ENCODE data around the gene CLSTN2. TPM values are rescaled to one million over a fixed set of nuclear protein-coding genes. Genes with fewer than 3 reads are reported as not detected.

The CLSTN2 gene
- total RNA-seq, 1 donor, result not detected

DNA sequence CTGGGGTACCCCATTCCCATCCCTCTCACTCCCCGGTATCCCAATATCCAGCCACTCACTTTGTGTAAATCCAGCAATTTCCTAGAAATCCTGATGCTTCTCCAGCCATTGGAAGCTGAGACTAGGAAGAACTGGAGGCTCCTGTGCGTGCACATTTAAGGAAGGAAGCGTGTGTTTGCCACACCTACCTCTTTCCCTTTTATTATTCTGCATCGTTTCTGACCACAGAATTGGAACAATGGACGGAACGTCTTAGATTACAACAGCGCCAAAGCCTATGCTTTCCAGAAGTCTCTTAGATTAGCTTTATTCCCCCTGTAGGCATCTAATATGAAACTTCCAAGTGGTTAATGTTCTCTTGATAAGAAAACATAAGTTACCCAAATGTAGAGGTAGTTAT lies 508.1 kb downstream of the CLSTN2 start:
- no peaks in the 10 kb centered on the region for H3K4me1 ChIP-seq (ENCODE audit: insufficient read depth, low read length)
- H3K4me3 ChIP-seq (ENCODE audit: low read length), result no peak overlapping the region
- H3K27me3 ChIP-seq (ENCODE audit: insufficient read depth, low read length), result no peaks in the 10 kb centered on the region
- no peaks in the 10 kb centered on the region for H3K9me3 ChIP-seq (ENCODE audit: low read depth, low read length)

DNA sequence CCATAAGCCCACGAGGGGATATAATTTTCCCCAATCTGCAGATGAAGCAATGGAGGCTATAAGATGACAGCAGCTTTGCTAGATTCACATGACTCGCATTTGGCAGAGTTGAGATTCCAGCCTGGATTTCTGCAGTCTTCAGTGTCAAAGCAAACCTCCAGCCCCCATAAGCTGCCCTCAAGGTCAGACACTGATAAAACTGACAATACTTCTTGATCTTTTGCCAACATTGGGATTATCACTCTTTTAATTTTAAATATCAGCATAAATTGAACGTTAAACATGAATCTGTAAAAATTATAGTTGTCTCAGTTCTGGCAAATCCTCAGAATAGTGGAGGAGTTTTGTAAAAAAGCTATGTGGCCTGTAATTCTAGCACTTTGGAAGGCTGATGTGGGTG lies 508.8 kb downstream of the CLSTN2 start:
- no peaks in the 10 kb centered on the region for H3K9me3 ChIP-seq (ENCODE audit: low read depth, low read length)
- no peak overlapping the region for H3K4me3 ChIP-seq (ENCODE audit: low read length)

DNA sequence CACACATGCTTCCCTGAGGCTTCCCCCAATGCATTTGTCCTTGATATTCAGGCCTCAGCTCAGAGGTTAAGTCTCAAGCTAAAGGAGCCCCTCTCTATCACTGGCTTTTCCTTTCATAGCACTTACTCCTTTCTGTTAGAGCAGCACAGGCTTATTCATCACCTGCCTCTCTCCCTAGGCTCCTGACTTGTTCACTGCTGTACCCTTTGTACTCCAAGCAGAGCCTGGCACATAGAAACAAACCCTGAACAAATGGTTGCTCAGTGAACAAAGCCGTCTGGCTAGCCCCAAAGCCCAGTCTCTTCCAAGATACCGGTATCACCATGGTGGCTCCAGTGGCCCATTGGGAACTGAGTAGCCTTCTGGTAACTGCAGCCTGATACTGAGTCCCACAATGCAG lies 511.7 kb downstream of the CLSTN2 start:
- Histone ChIP-seq H3K9me3 (ENCODE audit: low read depth, low read length) (no peaks in the 10 kb centered on the region), H3K27me3 (ENCODE audit: insufficient read depth, low read length) (no peaks in the 10 kb centered on the region), H3K4me1 (ENCODE audit: insufficient read depth, low read length) (no peaks in the 10 kb centered on the region), H3K4me3 (ENCODE audit: low read length) (no peak overlapping the region)

More for the DNA sequence above, 508.8 kb downstream of the CLSTN2 start:
- Histone ChIP-seq H3K4me1 (ENCODE audit: insufficient read depth, low read length) (no peaks in the 10 kb centered on the region), H3K27me3 (ENCODE audit: insufficient read depth, low read length) (no peaks in the 10 kb centered on the region)

DNA sequence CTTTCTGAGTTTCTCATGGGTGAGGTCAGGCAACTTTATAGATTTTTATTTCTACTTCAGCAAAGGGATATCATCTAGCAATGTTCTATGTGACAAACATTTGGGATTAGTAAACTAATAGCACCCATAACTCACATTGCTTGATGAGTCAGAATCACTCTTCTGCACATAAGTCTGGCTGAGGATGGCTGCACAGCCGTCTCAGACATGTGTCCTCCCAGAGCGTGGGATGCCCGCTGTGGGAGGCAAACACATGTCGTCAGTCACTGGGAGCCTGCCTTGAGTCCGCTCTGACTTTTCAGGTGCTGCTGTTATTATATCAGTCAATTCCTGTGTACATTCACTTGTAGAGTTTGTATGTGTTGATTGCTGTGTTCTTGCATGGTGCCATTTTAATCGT lies 512.2 kb downstream of the CLSTN2 start:
- Histone ChIP-seq H3K4me3 (ENCODE audit: low read length) (no peak overlapping the region), H3K27me3 (ENCODE audit: insufficient read depth, low read length) (no peaks in the 10 kb centered on the region), H3K4me1 (ENCODE audit: insufficient read depth, low read length) (no peaks in the 10 kb centered on the region), H3K9me3 (ENCODE audit: low read depth, low read length) (no peaks in the 10 kb centered on the region)

DNA sequence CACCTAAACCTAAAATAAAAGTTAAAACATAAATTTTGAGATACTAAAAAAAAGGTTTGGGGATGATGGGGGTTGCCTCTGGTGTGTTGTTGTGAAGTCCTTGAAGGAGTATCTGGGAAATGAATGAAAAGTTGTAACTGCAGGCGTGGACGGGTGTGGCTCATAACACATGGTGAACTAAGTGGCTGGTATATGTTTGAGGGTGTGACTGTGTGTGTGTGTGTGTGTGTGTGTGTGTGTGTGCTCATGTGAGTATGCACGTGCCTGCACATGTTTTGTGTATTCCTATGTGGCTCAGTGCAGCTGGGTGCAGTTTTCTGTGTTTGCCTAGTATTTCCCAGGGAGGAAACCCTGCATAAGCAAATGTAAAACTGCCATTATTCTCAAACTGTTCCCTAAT lies 513.0 kb downstream of the CLSTN2 start:
- Histone ChIP-seq H3K27me3 (ENCODE audit: insufficient read depth, low read length) (no peaks in the 10 kb centered on the region), H3K9me3 (ENCODE audit: low read depth, low read length) (no peaks in the 10 kb centered on the region), H3K4me3 (ENCODE audit: low read length) (no peak overlapping the region), H3K4me1 (ENCODE audit: insufficient read depth, low read length) (no peaks in the 10 kb centered on the region)

DNA sequence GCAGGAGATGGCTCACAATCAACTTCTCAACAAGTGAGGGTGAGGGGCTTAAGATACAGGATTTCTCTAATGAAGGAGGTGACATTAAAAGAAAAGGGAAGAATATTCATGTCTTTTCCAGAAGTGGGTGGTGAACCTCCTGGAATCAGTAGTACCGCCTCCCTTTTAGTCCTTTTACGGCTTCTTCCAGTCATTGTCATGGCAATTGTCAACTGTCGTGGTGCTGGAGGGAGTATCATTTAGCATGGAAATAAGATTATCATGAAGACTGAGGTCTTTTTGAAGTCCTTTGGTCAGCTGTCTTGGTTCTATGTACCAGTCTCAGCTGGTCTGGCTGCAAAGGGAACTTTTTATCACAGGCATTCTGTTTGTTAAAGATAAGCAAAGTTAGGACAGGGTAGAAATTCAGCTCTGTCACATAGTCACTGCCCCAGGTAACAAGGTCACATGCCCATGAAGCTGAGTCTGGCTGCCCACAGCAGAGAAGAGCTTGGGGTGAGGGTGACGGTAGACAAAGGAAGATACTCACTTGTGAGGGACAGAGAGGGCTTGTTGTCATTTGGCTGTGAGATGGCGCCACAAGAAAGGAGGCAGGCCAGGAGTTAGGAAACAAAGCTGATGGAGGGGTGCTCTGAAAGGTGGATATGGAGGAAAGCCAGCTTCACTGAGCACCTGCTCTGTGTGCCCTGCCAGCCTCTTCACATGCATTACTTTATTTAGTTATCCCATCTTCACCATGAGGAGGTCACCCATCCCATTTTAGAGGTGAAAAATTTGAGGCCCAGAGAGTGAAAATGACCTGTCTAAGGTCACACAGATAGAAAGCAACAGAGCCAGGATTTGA lies 514.6 kb downstream of the CLSTN2 start:
- H3K4me3 ChIP-seq (ENCODE audit: low read length), result no peak overlapping the region
- no peaks in the 10 kb centered on the region for H3K27me3 ChIP-seq (ENCODE audit: insufficient read depth, low read length)
- H3K9me3 ChIP-seq (ENCODE audit: low read depth, low read length), result no peaks in the 10 kb centered on the region
- H3K4me1 ChIP-seq (ENCODE audit: insufficient read depth, low read length), result peaks cover 4% of the 10 kb centered on the region

DNA sequence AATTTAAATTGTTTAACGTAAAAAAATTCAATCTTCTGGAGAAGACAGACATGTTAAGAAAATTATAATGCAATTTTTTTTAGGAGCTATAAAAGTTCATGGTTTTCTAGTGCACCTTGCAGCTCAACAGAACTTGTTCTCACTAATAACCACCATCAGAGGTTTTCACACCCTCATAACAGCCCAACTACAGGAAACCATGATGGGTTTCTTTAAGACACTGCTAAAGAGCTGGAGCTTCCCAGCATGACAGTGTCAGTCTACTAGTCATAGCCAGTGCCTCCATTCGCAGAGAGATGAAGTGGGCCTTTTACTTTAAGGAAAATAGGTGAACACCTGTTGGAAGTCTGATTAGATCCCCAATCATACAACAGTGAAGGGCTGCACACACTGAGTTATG lies 518.8 kb downstream of the CLSTN2 start:
- H3K27me3 ChIP-seq (ENCODE audit: insufficient read depth, low read length), result no peaks in the 10 kb centered on the region
- no peak overlapping the region for H3K4me3 ChIP-seq (ENCODE audit: low read length)
- H3K9me3 ChIP-seq (ENCODE audit: low read depth, low read length), result no peaks in the 10 kb centered on the region
- H3K4me1 ChIP-seq (ENCODE audit: insufficient read depth, low read length), result peaks cover 4% of the 10 kb centered on the region

DNA sequence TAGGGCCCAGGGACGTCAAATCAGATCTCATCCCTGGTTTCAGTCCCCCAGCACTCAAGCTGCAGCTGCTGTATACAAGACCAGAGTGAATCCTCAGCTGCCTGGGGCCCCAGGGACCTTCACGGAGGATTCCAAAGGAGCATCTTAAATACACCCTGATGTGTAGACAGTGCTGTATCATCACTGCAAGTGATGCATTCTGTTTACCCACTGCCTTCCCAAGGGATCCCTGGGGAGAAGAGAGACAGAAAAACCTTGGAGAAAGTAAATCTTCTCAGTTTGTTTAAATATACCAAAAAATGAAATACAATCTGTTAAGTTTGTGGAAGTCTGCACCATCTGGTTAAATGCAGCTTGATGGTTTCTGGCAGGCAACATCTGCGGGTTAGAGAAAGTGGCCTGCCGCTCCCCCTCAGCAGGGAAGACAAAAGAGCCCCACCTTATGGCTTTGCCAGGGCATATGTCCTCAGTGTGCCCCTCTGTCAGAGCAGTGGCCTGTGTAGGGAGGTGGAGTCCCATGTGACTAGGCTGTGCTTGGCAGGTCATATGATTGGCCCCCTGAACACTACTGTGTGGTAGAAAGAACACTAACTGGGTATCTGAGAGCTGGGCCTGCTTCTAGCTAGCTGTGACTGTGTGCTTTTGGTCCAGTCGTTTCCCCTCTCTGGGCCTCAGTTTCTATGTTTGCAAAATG lies 520.7 kb downstream of the CLSTN2 start:
- Histone ChIP-seq H3K4me1 (ENCODE audit: insufficient read depth, low read length) (peaks cover 4% of the 10 kb centered on the region), H3K4me3 (ENCODE audit: low read length) (no peak overlapping the region), H3K27me3 (ENCODE audit: insufficient read depth, low read length) (no peaks in the 10 kb centered on the region), H3K9me3 (ENCODE audit: low read depth, low read length) (no peaks in the 10 kb centered on the region)

DNA sequence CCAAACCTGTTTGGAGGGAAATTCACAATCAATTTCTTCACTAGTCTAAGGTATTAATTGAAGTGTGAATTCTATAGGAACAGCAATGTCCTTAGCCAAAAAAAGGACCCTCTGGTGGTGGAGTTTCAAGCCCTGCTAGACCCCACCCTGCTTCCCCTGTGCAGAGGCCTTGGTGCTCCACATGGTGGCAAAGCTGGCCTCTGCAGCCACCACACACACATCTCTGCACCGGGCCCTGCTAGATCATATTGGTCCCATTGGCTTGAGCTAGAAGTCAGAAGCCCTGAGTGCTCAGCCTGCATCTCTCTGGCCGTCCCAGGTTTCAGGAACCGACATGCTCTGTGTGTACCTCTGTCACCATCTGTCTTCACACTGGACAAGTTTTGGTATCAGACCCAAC lies 522.0 kb downstream of the CLSTN2 start:
- H3K4me3 ChIP-seq (ENCODE audit: low read length), result no peak overlapping the region

DNA sequence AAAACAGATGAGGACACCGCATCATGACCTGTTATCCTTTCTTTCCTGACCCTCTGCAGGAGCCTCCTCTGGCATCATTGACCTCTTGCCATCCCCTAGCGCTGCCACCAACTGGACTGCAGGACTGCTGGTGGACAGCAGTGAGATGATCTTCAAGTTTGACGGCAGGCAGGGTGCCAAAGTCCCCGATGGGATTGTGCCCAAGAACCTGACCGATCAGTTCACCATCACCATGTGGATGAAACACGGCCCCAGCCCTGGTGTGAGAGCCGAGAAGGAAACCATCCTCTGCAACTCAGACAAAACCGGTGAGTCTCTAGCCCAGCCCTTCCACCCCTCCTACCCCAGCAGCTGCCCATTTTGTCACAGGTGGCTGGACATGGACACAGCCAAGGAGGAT lies 524.5 kb downstream of the CLSTN2 start:
- H3K27me3 ChIP-seq (ENCODE audit: insufficient read depth, low read length), result no peaks in the 10 kb centered on the region
- H3K9me3 ChIP-seq (ENCODE audit: low read depth, low read length), result no peaks in the 10 kb centered on the region
- no peak overlapping the region for H3K4me3 ChIP-seq (ENCODE audit: low read length)
- no peaks in the 10 kb centered on the region for H3K4me1 ChIP-seq (ENCODE audit: insufficient read depth, low read length)

More for the DNA sequence above, 522.0 kb downstream of the CLSTN2 start:
- no peaks in the 10 kb centered on the region for H3K9me3 ChIP-seq (ENCODE audit: low read depth, low read length)
- H3K27me3 ChIP-seq (ENCODE audit: insufficient read depth, low read length), result no peaks in the 10 kb centered on the region
- peaks cover 4% of the 10 kb centered on the region for H3K4me1 ChIP-seq (ENCODE audit: insufficient read depth, low read length)

DNA sequence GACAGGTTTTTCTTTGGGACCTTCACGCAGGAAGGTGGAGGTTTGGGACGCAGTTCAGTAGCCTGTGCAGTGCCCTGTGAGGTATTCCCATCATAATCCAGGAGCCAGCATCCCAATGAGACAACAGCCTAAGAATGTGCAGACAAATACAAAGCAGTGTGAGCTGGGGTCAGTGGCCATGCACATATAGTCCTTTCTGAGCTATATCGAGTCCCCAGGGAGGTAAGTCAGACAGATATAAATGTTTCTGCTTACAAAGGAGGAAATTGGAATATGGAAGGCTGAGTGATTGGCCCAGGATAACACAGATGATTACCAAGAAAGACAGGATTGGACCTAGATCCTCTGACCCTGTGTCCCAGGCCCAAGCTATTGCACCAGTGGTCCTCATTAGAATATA lies 526.3 kb downstream of the CLSTN2 start:
- no peaks in the 10 kb centered on the region for H3K4me1 ChIP-seq (ENCODE audit: insufficient read depth, low read length)
- no peaks in the 10 kb centered on the region for H3K27me3 ChIP-seq (ENCODE audit: insufficient read depth, low read length)
- no peak overlapping the region for H3K4me3 ChIP-seq (ENCODE audit: low read length)
- no peaks in the 10 kb centered on the region for H3K9me3 ChIP-seq (ENCODE audit: low read depth, low read length)

DNA sequence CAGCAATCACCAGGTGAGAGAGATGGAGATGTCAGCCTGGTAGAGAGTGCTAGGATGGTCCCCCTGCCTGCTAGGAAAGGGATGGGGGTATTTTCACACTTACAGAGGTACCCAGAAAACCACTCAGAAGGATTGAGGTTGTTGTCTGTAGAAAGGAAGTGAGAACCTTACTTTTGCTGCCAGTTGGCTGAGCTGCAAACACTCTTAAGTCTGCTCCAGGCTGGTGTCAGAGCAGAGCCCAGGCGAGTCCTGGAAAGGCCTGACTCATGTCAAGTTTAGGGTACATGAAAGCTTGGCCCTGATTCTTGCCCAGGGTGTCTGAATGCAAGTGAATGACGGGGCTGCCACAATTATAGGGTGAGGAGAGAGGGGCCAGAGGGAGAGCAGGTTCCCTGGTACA lies 528.4 kb downstream of the CLSTN2 start:
- Histone ChIP-seq H3K4me3 (ENCODE audit: low read length) (no peak overlapping the region), H3K4me1 (ENCODE audit: insufficient read depth, low read length) (no peaks in the 10 kb centered on the region), H3K9me3 (ENCODE audit: low read depth, low read length) (no peaks in the 10 kb centered on the region), H3K27me3 (ENCODE audit: insufficient read depth, low read length) (no peaks in the 10 kb centered on the region)

DNA sequence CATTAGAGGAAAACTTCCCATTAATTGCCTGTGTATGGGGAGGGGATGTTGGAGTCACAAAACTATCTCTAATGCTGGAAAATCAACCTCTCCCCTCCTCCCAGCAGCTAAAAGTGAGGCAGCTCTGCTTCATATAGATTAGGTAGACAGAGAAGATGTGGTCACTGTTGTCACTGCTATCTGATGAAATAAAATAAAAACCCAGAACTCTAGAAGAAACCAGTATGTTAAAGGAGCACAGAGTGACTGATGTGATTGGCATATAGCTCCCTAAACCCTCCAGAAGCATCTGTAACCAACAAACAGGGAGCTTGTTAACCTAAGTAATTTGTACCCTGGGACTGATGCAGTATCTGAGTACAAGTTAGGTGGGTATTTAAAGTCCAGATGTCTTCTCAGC lies 531.0 kb downstream of the CLSTN2 start:
- no peak overlapping the region for H3K4me3 ChIP-seq (ENCODE audit: low read length)
- H3K27me3 ChIP-seq (ENCODE audit: insufficient read depth, low read length), result no peaks in the 10 kb centered on the region

DNA sequence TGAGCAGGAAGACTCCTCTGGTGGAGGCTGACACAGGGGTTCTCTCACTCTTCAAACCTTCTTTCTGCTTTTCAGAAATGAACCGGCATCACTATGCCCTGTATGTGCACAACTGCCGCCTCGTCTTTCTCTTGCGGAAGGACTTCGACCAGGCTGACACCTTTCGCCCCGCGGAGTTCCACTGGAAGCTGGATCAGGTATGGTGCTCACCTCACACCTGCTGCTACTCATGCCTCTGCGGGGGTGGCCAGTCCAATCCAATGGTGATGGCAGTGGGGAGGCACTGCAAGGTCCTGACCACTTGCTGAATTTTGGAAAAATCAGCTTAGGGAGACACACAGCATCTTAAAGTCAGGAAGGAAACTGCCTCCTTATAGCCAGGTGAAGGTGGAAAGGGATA lies 531.5 kb downstream of the CLSTN2 start:
- Histone ChIP-seq H3K4me1 (ENCODE audit: insufficient read depth, low read length) (no peaks in the 10 kb centered on the region), H3K27me3 (ENCODE audit: insufficient read depth, low read length) (no peaks in the 10 kb centered on the region), H3K9me3 (ENCODE audit: low read depth, low read length) (no peaks in the 10 kb centered on the region), H3K4me3 (ENCODE audit: low read length) (no peak overlapping the region)

More for the DNA sequence above, 531.0 kb downstream of the CLSTN2 start:
- Histone ChIP-seq H3K4me1 (ENCODE audit: insufficient read depth, low read length) (no peaks in the 10 kb centered on the region), H3K9me3 (ENCODE audit: low read depth, low read length) (no peaks in the 10 kb centered on the region)

DNA sequence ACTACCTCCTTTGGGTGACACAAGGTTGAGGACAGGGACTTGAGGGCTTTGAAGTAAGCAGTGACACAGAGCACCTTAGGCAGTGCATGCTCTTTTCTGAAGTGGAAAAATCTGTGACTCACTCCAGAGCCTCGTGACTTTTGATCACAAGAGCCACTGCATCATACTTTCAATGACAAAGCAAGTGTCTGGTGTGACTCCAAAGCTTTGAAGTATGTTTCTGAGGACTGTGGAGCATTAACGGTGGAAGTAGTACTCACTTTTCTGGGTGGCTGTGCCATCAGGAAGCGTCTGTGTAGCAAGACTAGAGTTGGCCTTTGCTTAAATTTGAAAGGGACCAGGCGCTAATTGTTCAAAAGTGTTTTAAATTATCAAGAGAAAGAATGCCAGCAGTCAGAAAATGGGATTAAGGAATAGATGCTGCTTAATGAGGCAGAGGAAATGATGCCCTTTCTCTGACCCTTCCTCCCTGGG lies 532.2 kb downstream of the CLSTN2 start:
- Histone ChIP-seq H3K9me3 (ENCODE audit: low read depth, low read length) (no peaks in the 10 kb centered on the region), H3K27me3 (ENCODE audit: insufficient read depth, low read length) (no peaks in the 10 kb centered on the region)

More for the DNA sequence above, 532.2 kb downstream of the CLSTN2 start:
- Histone ChIP-seq H3K4me3 (ENCODE audit: low read length) (no peak overlapping the region), H3K4me1 (ENCODE audit: insufficient read depth, low read length) (no peaks in the 10 kb centered on the region)
